ENCODE measurements around the gene CYP4F3.
"Not testable (repeated sequence)": the region's sequence is repeated elsewhere in the genome, so short reads cannot be mapped to it uniquely, and the experiment has no call there.

Gene CYP4F3

GRCh38 chr19:15629003-15629880, 11.5 kb upstream of the CYP4F3 start:
- no peak for DNase-seq (ENCODE audit: low read depth)

GRCh38 chr19:15631817-15632216, 8.9 kb upstream of the CYP4F3 start:
- DNase-seq (ENCODE audit: low read depth): no peak

- DNase-seq (ENCODE audit: low read depth): no peak
Observed at GRCh38 chr19:15633082-15633835, 7.4 kb upstream of the CYP4F3 start.

GRCh38 chr19:15634105-15634504, 6.6 kb upstream of the CYP4F3 start:
- no peak for DNase-seq (ENCODE audit: low read depth)

GRCh38 chr19:15635016-15635805, 5.5 kb upstream of the CYP4F3 start:
- no peak for DNase-seq (ENCODE audit: low read depth)

- no peak for DNase-seq (ENCODE audit: low read depth)
Observed at GRCh38 chr19:15636026-15636425, 4.7 kb upstream of the CYP4F3 start.

GRCh38 chr19:15639596-15639995, 1.1 kb upstream of the CYP4F3 start:
- no peak for DNase-seq (ENCODE audit: low read depth)

- no peak for DNase-seq (ENCODE audit: low read depth)
Observed at GRCh38 chr19:15640904-15641597, 354 bp downstream of the CYP4F3 start.

GRCh38 chr19:15641901-15642491, 1.3 kb downstream of the CYP4F3 start:
- DNase-seq (ENCODE audit: low read depth): no peak

- no peak for DNase-seq (ENCODE audit: low read depth)
Observed at GRCh38 chr19:15642807-15643206, 2.1 kb downstream of the CYP4F3 start.

GRCh38 chr19:15643387-15643786, 2.7 kb downstream of the CYP4F3 start:
- no peak for DNase-seq (ENCODE audit: low read depth)

GRCh38 chr19:15644066-15644741, 3.5 kb downstream of the CYP4F3 start:
- DNase-seq (ENCODE audit: low read depth): no peak

- DNase-seq (ENCODE audit: low read depth): no peak
Observed at GRCh38 chr19:15644816-15645215, 4.1 kb downstream of the CYP4F3 start.

GRCh38 chr19:15649526-15649925, 8.8 kb downstream of the CYP4F3 start:
- DNase-seq (ENCODE audit: low read depth): no peak

- DNase-seq (ENCODE audit: low read depth): not testable (repeated sequence)
Observed at GRCh38 chr19:15650123-15650522, 9.4 kb downstream of the CYP4F3 start.

GRCh38 chr19:15651791-15652190, 11.1 kb downstream of the CYP4F3 start:
- no peak for DNase-seq (ENCODE audit: low read depth)

GRCh38 chr19:15652559-15653278, 12.0 kb downstream of the CYP4F3 start:
- no peak for DNase-seq (ENCODE audit: low read depth)

- no peak for DNase-seq (ENCODE audit: low read depth)
Observed at GRCh38 chr19:15656467-15656866, 15.8 kb downstream of the CYP4F3 start.

GRCh38 chr19:15663247-15663646, 22.6 kb downstream of the CYP4F3 start:
- DNase-seq (ENCODE audit: low read depth): no peak

GRCh38 chr19:15666186-15666585, 25.5 kb downstream of the CYP4F3 start:
- DNase-seq (ENCODE audit: low read depth): no peak
